ENCODE measurements around the gene SEMA7A. TPM values are rescaled to one million over a fixed set of nuclear protein-coding genes. Genes with fewer than 3 reads are reported as not detected.

SEMA7A gene
- polyA plus RNA-seq, 1 of the 3 experiments (the other 2 are of a cell fraction) = 1.3 TPM

DNA sequence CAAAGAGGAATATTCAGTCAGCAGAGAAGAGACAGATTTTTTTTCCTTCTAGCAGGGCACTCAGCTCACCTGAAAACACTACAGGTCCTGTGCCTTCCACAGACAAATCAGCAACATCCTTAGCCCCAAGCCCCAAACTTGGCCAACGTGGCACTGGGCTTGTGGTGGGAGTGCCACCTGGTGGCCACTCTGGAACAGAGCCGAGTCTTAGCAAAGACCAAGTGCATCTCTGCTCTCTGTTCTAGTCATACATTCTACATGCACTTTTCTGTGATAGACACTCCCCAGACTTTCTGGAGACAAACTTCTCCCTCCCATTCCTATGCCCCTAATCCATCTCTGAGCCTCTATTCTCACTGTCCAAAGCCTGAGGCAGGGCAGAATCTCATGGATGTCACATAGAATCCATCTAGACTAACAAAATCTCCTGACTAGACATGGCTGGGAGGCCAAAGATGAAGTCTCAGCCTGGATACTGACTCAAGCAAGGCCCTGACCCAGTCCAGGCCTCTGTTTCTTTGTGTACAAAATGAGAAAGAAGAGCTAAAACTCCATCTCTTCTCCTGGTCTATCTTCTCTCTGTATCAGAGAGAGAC is 5.1 kb upstream of the SEMA7A start (continued):
- TF ChIP-seq, protein P1, sequence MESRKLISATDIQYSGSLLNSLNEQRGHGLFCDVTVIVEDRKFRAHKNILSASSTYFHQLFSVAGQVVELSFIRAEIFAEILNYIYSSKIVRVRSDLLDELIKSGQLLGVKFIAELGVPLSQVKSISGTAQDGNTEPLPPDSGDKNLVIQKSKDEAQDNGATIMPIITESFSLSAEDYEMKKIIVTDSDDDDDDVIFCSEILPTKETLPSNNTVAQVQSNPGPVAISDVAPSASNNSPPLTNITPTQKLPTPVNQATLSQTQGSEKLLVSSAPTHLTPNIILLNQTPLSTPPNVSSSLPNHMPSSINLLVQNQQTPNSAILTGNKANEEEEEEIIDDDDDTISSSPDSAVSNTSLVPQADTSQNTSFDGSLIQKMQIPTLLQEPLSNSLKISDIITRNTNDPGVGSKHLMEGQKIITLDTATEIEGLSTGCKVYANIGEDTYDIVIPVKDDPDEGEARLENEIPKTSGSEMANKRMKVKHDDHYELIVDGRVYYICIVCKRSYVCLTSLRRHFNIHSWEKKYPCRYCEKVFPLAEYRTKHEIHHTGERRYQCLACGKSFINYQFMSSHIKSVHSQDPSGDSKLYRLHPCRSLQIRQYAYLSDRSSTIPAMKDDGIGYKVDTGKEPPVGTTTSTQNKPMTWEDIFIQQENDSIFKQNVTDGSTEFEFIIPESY (IDR thresholded peaks at IDR 0.05; ENCODE audit: borderline replicate concordance, low read depth) = no peak
- TF ChIP-seq POLR2AphosphoS5 (IDR thresholded peaks at IDR 0.05; ENCODE audit: low read depth, low read length) = no peak
- TF ChIP-seq FOSL2 (IDR thresholded peaks at IDR 0.05; ENCODE audit: borderline replicate concordance, low read depth) = no peak
- no peak for TF ChIP-seq FOXM1 (IDR thresholded peaks at IDR 0.05; ENCODE audit: low read depth)
- TF ChIP-seq, protein P2, sequence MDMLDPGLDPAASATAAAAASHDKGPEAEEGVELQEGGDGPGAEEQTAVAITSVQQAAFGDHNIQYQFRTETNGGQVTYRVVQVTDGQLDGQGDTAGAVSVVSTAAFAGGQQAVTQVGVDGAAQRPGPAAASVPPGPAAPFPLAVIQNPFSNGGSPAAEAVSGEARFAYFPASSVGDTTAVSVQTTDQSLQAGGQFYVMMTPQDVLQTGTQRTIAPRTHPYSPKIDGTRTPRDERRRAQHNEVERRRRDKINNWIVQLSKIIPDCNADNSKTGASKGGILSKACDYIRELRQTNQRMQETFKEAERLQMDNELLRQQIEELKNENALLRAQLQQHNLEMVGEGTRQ (IDR thresholded peaks at IDR 0.05; ENCODE audit: borderline replicate concordance, low read depth, low read length) = no peak
- no peak for TF ChIP-seq NFIC (IDR thresholded peaks at IDR 0.05; ENCODE audit: borderline replicate concordance)

DNA sequence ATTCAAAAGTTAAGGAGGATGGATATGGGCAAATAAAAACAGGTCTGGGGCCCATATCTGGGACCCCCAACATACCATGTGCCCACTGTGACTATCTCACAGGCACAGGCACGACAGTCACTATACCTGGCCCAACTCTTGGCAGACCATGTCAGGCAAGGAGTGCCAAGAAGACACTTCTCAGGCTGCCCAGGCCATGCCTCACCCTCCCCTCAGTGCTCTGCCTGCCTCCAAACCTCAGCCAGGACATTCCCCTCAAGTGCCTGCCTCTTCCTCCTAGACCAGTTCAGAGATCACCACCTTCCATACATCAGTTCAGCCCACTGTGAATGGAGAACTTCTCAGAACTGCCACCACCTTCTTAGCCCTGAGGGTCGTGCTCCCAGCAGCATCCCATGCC is 4.4 kb upstream of the SEMA7A start:
- Histone ChIP-seq H3K27ac (ENCODE audit: low read depth in 2 of 2, low read length in 1 of 2) (no peak overlapping the region), H3K36me3 (replicated peaks in 1 of 2; ENCODE audit: control insufficient read depth in 1 of 2, insufficient read depth in 2 of 2, low read length in 1 of 2) (no peaks in the 10 kb centered on the region), H3K4me2 (no peak overlapping the region), H4K20me1 (ENCODE audit: insufficient read depth) (no peaks in the 10 kb centered on the region), H2AFZ (ENCODE audit: low read depth) (no peak overlapping the region), H3F3A (replicated peaks; ENCODE audit: insufficient read depth) (no peaks in the 10 kb centered on the region), H3K27me3 (ENCODE audit: insufficient read depth) (no peaks in the 10 kb centered on the region), H3K9me3 (no peaks in the 10 kb centered on the region), H3K9ac (no peak overlapping the region), H3K79me2 (ENCODE audit: insufficient read depth) (no peaks in the 10 kb centered on the region), H3K9me2 (no peaks in the 10 kb centered on the region), H3K4me3 (ENCODE audit: low read depth in 2 of 2, low read length in 1 of 2) (no peak overlapping the region), H3K4me1 (ENCODE audit: control insufficient read depth in 1 of 2, insufficient read depth in 2 of 2, low read depth in 1 of 2, low read length in 1 of 2) (peaks cover 0 to 14% of the 10 kb centered on the region in 2 experiments; a peak in 1 of 4 replicates)
- POLR2A ChIA-PET = no interaction called here
- CTCF ChIA-PET = interaction anchor here (0.6 to 36.5 kb wide), 18 partner anchors 8 to 178 kb away, joined by 3 to 779 read pairs (median 5); partner anchors contain the start of genes CYP11A1 and UBL7
- TF ChIP-seq RCOR1 (IDR thresholded peaks at IDR 0.05; ENCODE audit: low read length) (no peak), GATA2 (CRISPR knock-in tag; IDR thresholded peaks at IDR 0.05) (no peak), FOSL2 (IDR thresholded peaks at IDR 0.05; ENCODE audit: borderline replicate concordance, low read depth) (no peak), IRF3 (IDR thresholded peaks at IDR 0.05; ENCODE audit: low read depth, low read length) (no peak), RFX5 (IDR thresholded peaks at IDR 0.05; ENCODE audit: low read length) (no peak), TEAD4 (IDR thresholded peaks at IDR 0.05; ENCODE audit: borderline replicate concordance, insufficient read depth) (no peak), EZH2phosphoT487 (IDR thresholded peaks at IDR 0.05; ENCODE audit: borderline replicate concordance, low read depth) (no peak), MEF2A (IDR thresholded peaks at IDR 0.05; ENCODE audit: borderline replicate concordance, low read depth) (no peak), RAD21 (IDR thresholded peaks at IDR 0.05; ENCODE audit: low read length) (no peak), JUND (IDR thresholded peaks at IDR 0.05) (no peak), TAF1 (IDR thresholded peaks at IDR 0.05; ENCODE audit: borderline replicate concordance, low read depth, low read length) (no peak), MXI1 (IDR thresholded peaks at IDR 0.05; ENCODE audit: low read depth, low read length) (no peak), CHD2 (IDR thresholded peaks at IDR 0.05; ENCODE audit: low read length, partially characterized antibody) (no peak), NRF1 (IDR thresholded peaks at IDR 0.05; ENCODE audit: low read depth, low read length) (no peak), GABPA (IDR thresholded peaks at IDR 0.05; ENCODE audit: low read depth) (no peak)
- TF ChIP-seq, protein P3, sequence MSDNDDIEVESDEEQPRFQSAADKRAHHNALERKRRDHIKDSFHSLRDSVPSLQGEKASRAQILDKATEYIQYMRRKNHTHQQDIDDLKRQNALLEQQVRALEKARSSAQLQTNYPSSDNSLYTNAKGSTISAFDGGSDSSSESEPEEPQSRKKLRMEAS (IDR thresholded peaks at IDR 0.05; ENCODE audit: low read depth) = no peak
- WGBS (ENCODE audit: low lambda C conversion rate) = 52% methylated on average over 2 of the region's 2 CpGs
- no peak for DNase-seq
